ENCODE data around the gene ZNF787.

The ZNF787 gene

DNA sequence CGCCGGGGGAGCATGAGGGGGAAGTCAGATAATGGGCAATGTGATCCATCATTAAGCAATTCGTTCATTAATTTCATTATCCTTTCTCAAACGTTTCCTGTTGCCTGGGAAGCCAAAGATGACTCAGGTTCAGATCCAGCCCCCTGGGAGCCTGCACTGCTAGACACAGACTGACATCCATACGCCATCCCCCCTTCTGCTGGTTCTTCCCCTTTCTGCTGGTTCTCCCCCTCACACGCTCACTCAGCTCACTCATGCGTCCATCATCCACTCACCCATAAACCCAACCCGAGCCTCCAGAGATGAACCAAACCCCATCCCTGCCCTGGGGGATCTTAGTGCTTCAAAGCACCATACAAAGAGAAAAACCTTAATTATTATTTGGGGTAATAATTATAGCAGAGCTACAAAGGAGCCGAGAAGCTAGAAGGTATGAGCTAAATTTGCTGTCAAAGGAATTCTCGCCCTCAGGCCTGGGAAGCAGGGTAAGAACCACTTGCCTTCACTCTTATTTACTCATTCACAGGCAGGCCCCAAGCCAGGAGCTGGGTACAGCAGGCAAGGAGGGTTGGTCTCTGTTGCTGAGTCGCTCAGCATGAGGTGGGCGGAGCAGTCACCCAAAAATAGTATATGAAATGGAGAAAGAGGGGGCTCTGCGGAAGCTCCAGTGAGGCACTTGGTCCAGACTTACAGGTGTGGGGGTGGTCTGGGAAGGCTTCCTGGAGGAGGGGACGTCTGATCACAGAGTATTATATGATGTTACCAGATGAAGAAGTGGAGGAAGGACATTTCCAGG, 13.0 kb upstream of the ZNF787 start:
- peak; percentile 68 for DNase-seq (ENCODE audit: low read depth)
- TF ChIP-seq, protein P1, sequence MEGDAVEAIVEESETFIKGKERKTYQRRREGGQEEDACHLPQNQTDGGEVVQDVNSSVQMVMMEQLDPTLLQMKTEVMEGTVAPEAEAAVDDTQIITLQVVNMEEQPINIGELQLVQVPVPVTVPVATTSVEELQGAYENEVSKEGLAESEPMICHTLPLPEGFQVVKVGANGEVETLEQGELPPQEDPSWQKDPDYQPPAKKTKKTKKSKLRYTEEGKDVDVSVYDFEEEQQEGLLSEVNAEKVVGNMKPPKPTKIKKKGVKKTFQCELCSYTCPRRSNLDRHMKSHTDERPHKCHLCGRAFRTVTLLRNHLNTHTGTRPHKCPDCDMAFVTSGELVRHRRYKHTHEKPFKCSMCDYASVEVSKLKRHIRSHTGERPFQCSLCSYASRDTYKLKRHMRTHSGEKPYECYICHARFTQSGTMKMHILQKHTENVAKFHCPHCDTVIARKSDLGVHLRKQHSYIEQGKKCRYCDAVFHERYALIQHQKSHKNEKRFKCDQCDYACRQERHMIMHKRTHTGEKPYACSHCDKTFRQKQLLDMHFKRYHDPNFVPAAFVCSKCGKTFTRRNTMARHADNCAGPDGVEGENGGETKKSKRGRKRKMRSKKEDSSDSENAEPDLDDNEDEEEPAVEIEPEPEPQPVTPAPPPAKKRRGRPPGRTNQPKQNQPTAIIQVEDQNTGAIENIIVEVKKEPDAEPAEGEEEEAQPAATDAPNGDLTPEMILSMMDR (conservative IDR thresholded peaks at IDR 0.05; ENCODE audit: control insufficient read depth, insufficient read depth, low read depth, low read length) = no peak
- H3K4me3 ChIP-seq (ENCODE audit: control insufficient read depth, low read depth, low read length) = no peak overlapping the region

DNA sequence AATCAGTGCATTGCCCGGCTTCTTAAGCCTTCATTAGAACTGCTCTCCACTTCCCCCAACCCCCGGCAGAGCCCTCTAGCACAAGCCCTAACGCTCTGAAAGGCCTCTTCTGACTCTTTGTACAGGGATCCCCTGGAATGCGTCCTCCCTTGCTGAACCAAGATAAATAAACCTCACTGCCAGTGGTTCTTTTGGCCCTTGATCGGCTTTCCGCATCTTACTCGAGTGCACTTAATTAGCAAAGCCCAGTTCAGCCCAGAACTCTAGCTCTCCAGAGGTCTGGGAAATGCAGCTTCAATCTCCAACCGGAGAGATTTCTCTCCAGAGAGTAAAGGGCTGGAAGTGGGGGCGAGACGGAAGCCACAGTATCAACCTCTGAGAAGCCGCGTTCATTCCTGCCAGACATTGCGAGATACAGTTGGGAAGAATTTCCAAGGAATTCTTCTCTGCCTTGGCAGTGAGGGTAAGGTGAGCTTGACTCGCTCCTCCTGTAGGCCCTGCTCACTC, 11.3 kb upstream of the ZNF787 start:
- TF ChIP-seq, protein P1 (conservative IDR thresholded peaks at IDR 0.05; ENCODE audit: control insufficient read depth, insufficient read depth, low read depth, low read length) = no peak
- DNase-seq (ENCODE audit: low read depth) = peak; percentile 54
- no peak overlapping the region for H3K4me3 ChIP-seq (ENCODE audit: control insufficient read depth, low read depth, low read length)

DNA sequence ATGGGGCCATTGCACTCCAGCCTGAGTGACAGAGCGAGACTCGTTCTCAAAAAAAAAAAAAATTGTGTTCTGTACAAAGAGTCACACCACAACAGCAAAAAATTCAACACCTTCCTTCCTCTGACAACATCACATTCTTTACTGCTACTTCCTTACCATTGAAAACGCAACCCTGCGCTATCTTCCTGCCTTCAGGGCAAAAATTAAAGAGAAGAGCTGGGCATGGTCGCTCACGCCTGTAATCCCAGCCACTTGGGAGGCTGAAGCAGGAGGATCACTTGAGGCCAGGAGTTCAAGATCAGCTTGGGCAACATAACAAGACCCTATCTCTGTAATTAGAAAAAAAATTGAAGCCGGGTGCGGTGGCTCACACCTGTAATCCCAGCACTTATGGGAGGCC, 10.6 kb upstream of the ZNF787 start:
- TF ChIP-seq, protein P1 (conservative IDR thresholded peaks at IDR 0.05; ENCODE audit: control insufficient read depth, insufficient read depth, low read depth, low read length) = no peak

DNA sequence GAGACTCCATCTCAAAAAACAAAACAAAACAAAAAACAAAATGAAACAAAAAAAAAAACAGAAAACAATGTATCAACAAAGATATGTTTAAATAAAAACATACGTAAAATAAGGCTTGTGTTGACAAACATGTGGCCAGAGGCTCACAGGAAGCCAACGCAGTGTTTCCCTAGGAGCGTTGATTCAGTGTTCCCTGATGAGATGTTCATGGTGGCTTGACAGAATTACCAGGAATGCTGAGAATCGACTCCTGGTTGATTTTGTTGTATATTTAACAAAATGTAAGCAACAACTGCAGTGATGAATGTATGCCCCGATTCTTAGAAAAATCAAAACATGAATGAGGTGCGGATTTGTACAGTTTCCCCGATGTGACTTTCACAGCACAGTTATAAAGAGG, 8.9 kb upstream of the ZNF787 start:
- no peak for DNase-seq (ENCODE audit: low read depth)
- TF ChIP-seq, protein P1 (conservative IDR thresholded peaks at IDR 0.05; ENCODE audit: control insufficient read depth, insufficient read depth, low read depth, low read length) = no peak
- H3K4me3 ChIP-seq (ENCODE audit: control insufficient read depth, low read depth, low read length) = no peak overlapping the region

More for the DNA sequence above, 10.6 kb upstream of the ZNF787 start:
- no peak overlapping the region for H3K4me3 ChIP-seq (ENCODE audit: control insufficient read depth, low read depth, low read length)
- DNase-seq (ENCODE audit: low read depth) = no peak

DNA sequence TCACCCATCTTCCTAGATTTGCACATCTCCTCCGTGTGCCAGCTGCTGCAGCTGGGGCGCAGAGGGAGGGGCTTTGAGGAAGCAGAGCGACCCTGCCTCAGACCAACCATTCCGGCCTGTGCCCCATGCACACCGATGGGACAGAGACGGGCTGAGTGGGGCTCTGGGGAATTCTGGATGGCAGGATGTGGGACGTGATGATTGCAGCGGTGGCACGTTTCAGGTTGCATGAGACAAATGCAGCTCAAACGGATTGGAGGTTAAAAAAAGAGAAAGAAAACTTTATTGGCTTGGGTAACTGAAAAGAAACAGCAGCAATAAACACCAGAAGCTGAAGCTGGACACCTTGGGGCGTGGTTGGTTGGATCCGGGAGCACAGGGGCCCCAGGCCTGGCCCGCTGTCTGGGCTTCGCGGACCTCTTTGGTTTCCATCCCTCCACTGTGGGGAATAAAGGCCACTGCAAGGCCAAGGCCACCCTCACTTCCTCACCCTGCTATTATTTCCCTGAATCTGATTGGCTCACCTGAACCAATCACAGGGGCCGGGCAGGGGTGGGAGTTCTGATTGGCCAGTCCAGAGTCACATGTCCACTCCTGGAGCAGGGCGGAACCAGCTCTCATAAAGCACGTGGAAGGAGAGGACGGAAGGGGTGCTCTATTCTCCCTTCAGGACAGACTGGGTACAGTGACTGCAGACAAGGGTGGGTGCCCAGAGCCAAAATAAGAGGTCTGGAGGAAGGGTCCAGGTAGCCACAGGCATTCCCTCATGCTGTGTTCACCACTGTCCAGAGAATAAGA, 6.1 kb upstream of the ZNF787 start:
- no peak for DNase-seq (ENCODE audit: low read depth)
- no peak overlapping the region for H3K4me3 ChIP-seq (ENCODE audit: control insufficient read depth, low read depth, low read length)
- TF ChIP-seq, protein P1 (conservative IDR thresholded peaks at IDR 0.05; ENCODE audit: control insufficient read depth, insufficient read depth, low read depth, low read length) = no peak

DNA sequence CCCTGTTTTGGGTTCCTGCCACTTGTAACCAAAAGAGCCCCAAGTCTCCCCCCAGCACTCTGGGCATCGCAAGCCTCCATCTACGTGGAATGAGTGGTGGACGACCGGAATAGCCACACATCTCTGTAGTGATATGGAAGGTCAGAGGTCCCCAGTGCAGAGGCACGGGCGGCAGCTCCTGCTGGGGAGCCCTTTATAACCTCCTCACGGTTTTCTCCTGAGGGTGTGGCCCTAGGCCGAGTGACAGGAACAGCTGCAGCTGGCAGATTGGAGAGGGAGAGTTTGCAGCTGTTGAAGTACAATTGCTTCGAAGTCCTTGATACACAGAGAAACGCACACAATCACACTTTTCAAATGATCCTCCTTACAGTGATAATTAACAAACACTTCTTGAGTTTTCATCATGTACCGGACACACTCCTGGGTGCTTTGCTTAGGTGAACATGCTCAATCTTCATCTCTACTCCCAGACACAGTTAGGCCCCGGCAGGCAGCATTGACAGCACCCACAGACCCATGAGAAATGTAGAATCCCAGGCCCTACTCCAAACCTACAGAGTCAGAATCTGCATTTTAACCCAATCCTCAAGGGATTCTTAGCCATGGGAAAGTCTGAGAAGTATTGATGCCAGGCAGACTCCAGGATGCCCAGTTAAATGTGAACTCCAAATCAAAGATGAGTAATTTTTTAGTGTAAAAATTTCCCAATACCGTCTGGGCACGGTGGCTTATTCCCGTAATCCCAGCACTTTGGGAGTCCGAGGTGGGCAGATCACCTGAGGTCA, 4.9 kb upstream of the ZNF787 start:
- TF ChIP-seq, protein P1 (conservative IDR thresholded peaks at IDR 0.05; ENCODE audit: control insufficient read depth, insufficient read depth, low read depth, low read length) = no peak

More for the DNA sequence above, 4.9 kb upstream of the ZNF787 start:
- DNase-seq (ENCODE audit: low read depth) = no peak
- no peak overlapping the region for H3K4me3 ChIP-seq (ENCODE audit: control insufficient read depth, low read depth, low read length)
